Gastrocnemius medialis (tissue), 4 donors: ENCODE results near the gene APOE. TPM values are rescaled to one million over a fixed set of nuclear protein-coding genes. Genes with fewer than 3 reads are reported as not detected.
"Not testable (repeated sequence)": the region's sequence is repeated elsewhere in the genome, so short reads cannot be mapped to it uniquely, and the experiment has no call there.

Experiments
- ATAC-seq, 2 donors: fragments of 150-250 bp; one replicate each; pipeline ENCODE4 v1.9.1; 2016
- DNase-seq, 2 donors: peaks; one replicate each; pipeline ENCODE4 v3.0.0-alpha.2; 2019
- H3K27ac ChIP-seq, 4 donors: fragments of 200-600 bp; sonication (generic); 1 replicate in 1 of 4; 2 replicates in 3 of 4; pipeline ENCODE4 v1.5.1; 2016 to 2018; ENCODE audit warnings: mild to moderate bottlenecking in 2 of 4, moderate library complexity in 1 of 4
- H3K27me3 ChIP-seq, 3 donors: fragments of 200-600 bp; sonication (generic) in 2 of 3; 1 replicate in 1 of 3; 2 replicates in 2 of 3; pipeline versions ENCODE4 v1.5.1 to v1.6.0; 2016 to 2019; ENCODE audit warnings: mild to moderate bottlenecking in 1 of 3, moderate library complexity in 1 of 3
- H3K36me3 ChIP-seq, 2 donors: fragments of 200-600 bp; sonication (generic) in 1 of 2; one replicate each; pipeline ENCODE4 v1.5.1; 2017 to 2018
- H3K4me1 ChIP-seq, 2 donors: fragments of 200-600 bp; sonication (generic) in 1 of 2; one replicate each; pipeline ENCODE4 v1.5.1; 2016 to 2017; ENCODE audit warnings: mild to moderate bottlenecking in 2 of 2
- H3K4me3 ChIP-seq, 4 donors: fragments of 200-600 bp; sonication (generic) in 3 of 4; 1 replicate in 1 of 4; 2 replicates in 3 of 4; pipeline ENCODE4 v1.5.1; 2016 to 2019; ENCODE audit warnings: mild to moderate bottlenecking in 2 of 4
- H3K9me3 ChIP-seq, 3 donors: fragments of 200-600 bp; sonication (generic) in 2 of 3; 1 replicate in 1 of 3; 2 replicates in 2 of 3; pipeline ENCODE4 v1.5.1; 2016 to 2019
- CTCF ChIP-seq, 5 experiments: fragments of 450-650 bp in 3 of 5; fragments of 200-600 bp in 2 of 5; sonication (generic) in 2 of 5; IDR thresholded peaks in 4 of 5; conservative IDR thresholded peaks in 1 of 5; 1 replicate in 4 of 5; 2 replicates in 1 of 5; pipeline ENCODE4 v1.5.1; 2016 to 2019; ENCODE audit warnings: antibody characterized with exemption in 5 of 5, mild to moderate bottlenecking in 3 of 5, moderate library complexity in 3 of 5
- POLR2A ChIP-seq, 2 donors: fragments of 450-650 bp; IDR thresholded peaks; one replicate each; pipeline ENCODE4 v1.6.1; 2017; ENCODE audit warnings: antibody characterized with exemption in 2 of 2, mild to moderate bottlenecking in 2 of 2, moderate library complexity in 2 of 2
- in situ Hi-C, 4 donors: fragments of 200-750 bp; cut with MboI; loops; one replicate each; pipeline versions ENCODE4 v1.15.0 to v1.8.0; 2017; ENCODE audit warnings: low sequenced_read_pairs in 4 of 4
- intact Hi-C: fragments of 100-400 bp; cut with DNase I; formaldehyde crosslinking; loops from one replicate; pipeline ENCODE4 v1.15.1; 2023; ENCODE audit warnings: low total_unique reads
- total RNA-seq, 4 donors: library from RNA; depleted of rRNA; stranded (reverse); fragments of >200 nt; gene quantifications; one replicate each; pipeline versions ENCODE4 v1.1.0 to v1.2.3, GENCODE V29; 2016

The APOE gene
- 10 to 100 TPM; 18.9 to 36.5 (median 29.1) TPM for total RNA-seq

- TF ChIP-seq POLR2A (IDR thresholded peaks at IDR 0.05) (no peak), CTCF (IDR thresholded peaks at IDR 0.05 in 4 of 5, conservative IDR thresholded peaks at IDR 0.05 in 1 of 5) (no peak)
- no peaks in the 10 kb centered on the region for H3K4me1 ChIP-seq
- no peaks in the 10 kb centered on the region for H3K9me3 ChIP-seq
- peaks cover 0 to 27% of the 10 kb centered on the region in 2 donors for H3K36me3 ChIP-seq
- peaks cover 34 to 38% (median 34%) of the 10 kb centered on the region in 3 donors for H3K27me3 ChIP-seq
- in situ Hi-C loops (loop anchor here in 2 of 4 donors (5.0 to 10.0 kb wide), 2 partner anchors 47 to 49 kb away; partner anchors contain the start of gene CLPTM1 (in 1 of the 2)), intact Hi-C loops (no loop called here)
- ATAC-seq: no peak
- no peak within 1 kb of the TSS for H3K27ac ChIP-seq
- H3K4me3 ChIP-seq: no peak within 1 kb of the TSS
- no peak for DNase-seq
Observed at GRCh38 chr19:44905437-44906160, at the start of gene APOE. Gene APOE (plus strand): TSS chr19:44905796. CDS start chr19:44906625, 829 bp downstream.

- ATAC-seq (no peak), DNase-seq (no peak)
- intact Hi-C loops (no loop called here), in situ Hi-C loops (no loop called here)
- Histone ChIP-seq H3K36me3 (no peaks in the 10 kb centered on the region), H3K27me3 (no peaks in the 10 kb centered on the region), H3K9me3 (no peaks in the 10 kb centered on the region), H3K27ac (peak overlapping the region in 3 of 4 donors; percentile 17 to 41 (median 38)), H3K4me3 (no peak overlapping the region), H3K4me1 (peaks cover 0 to 10% of the 10 kb centered on the region in 2 donors)
- TF ChIP-seq CTCF (IDR thresholded peaks at IDR 0.05 in 4 of 5, conservative IDR thresholded peaks at IDR 0.05 in 1 of 5): no peak
- no peak for TF ChIP-seq POLR2A (IDR thresholded peaks at IDR 0.05)
Observed at GRCh38 chr19:44856421-44857083, 49.0 kb upstream of the APOE start.

GRCh38 chr19:44857837-44858236 is 47.8 kb upstream of the APOE start:
- Histone ChIP-seq H3K4me3 (no peak overlapping the region), H3K27me3 (no peaks in the 10 kb centered on the region), H3K36me3 (no peaks in the 10 kb centered on the region), H3K9me3 (no peaks in the 10 kb centered on the region), H3K27ac (peak overlapping the region in 1 of 4 donors; percentile 33), H3K4me1 (peaks cover 0 to 10% of the 10 kb centered on the region in 2 donors)
- TF ChIP-seq POLR2A (IDR thresholded peaks at IDR 0.05) (no peak), CTCF (IDR thresholded peaks at IDR 0.05 in 4 of 5, conservative IDR thresholded peaks at IDR 0.05 in 1 of 5) (no peak)
- ATAC-seq (no peak), DNase-seq (no peak)
- in situ Hi-C loops (no loop called here), intact Hi-C loops (no loop called here)

GRCh38 chr19:44861576-44861975 is 44.0 kb upstream of the APOE start:
- H3K27ac ChIP-seq, in situ Hi-C loops, DNase-seq, H3K4me3 ChIP-seq, H3K36me3 ChIP-seq, H3K27me3 ChIP-seq, H3K9me3 ChIP-seq, intact Hi-C loops, ATAC-seq, H3K4me1 ChIP-seq: not testable (repeated sequence)

- Histone ChIP-seq H3K27me3 (no peaks in the 10 kb centered on the region), H3K4me1 (peaks cover 0 to 14% of the 10 kb centered on the region in 2 donors), H3K4me3 (no peak overlapping the region), H3K9me3 (no peaks in the 10 kb centered on the region), H3K27ac (no peak overlapping the region), H3K36me3 (no peaks in the 10 kb centered on the region)
- ATAC-seq (no peak), DNase-seq (no peak)
- in situ Hi-C loops: no loop called here
- intact Hi-C loops: no loop called here
- TF ChIP-seq CTCF (IDR thresholded peaks at IDR 0.05 in 4 of 5, conservative IDR thresholded peaks at IDR 0.05 in 1 of 5) (no peak), POLR2A (IDR thresholded peaks at IDR 0.05) (no peak)
Observed at GRCh38 chr19:44863990-44864389, 41.6 kb upstream of the APOE start.
